Measurements from ENCODE around the gene PLVAP. TPM values are rescaled to one million over a fixed set of nuclear protein-coding genes. Genes with fewer than 3 reads are reported as not detected.

The PLVAP gene
- total RNA-seq, 1 experiment from 2014 or later: 0.08 TPM

DNA sequence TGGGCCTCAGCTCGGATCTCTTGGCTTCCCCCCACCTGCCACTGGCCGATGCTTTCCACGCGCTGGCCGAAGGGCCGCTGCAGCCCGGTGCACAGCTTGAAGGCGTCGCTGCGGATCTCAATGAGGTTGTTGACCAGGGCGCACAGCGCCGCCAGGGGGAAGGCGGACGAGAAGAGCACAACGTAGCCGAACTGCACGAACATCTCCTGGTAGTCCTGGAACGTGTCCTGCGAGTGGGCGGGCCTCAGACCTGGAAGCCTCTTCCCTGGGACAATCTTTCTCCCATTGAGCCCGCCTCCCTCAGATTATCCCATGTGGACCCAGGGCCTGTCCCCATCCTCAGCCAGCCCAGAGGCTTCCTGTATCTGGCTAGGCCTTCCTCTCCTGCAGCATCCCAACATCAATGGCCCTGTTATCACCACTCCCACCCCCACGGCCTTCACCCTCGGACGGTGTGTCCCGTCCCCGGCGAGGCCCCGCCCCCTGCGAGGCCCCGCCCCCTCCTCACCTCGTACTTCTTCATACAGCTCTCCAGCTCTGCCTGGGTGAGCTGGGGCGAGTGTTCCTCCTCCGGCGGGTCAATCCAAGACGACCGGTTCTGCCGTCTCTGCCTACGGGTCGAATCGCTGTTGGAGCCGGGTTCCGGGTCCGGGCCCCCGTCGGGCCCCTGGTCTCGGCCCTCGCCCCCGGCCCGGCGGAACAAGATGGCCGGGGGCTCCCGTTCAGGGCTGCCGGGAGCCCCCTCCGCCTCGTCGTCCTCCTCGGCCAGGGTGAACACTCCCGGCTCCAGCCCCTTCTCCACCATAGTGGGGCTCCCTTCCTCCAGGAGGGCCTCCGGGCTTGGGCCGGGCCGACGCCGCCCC lies 49.3 kb downstream of the PLVAP start:
- TF ChIP-seq, protein P1, sequence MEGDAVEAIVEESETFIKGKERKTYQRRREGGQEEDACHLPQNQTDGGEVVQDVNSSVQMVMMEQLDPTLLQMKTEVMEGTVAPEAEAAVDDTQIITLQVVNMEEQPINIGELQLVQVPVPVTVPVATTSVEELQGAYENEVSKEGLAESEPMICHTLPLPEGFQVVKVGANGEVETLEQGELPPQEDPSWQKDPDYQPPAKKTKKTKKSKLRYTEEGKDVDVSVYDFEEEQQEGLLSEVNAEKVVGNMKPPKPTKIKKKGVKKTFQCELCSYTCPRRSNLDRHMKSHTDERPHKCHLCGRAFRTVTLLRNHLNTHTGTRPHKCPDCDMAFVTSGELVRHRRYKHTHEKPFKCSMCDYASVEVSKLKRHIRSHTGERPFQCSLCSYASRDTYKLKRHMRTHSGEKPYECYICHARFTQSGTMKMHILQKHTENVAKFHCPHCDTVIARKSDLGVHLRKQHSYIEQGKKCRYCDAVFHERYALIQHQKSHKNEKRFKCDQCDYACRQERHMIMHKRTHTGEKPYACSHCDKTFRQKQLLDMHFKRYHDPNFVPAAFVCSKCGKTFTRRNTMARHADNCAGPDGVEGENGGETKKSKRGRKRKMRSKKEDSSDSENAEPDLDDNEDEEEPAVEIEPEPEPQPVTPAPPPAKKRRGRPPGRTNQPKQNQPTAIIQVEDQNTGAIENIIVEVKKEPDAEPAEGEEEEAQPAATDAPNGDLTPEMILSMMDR (IDR thresholded peaks at IDR 0.05): no peak
- TF ChIP-seq, protein P2, sequence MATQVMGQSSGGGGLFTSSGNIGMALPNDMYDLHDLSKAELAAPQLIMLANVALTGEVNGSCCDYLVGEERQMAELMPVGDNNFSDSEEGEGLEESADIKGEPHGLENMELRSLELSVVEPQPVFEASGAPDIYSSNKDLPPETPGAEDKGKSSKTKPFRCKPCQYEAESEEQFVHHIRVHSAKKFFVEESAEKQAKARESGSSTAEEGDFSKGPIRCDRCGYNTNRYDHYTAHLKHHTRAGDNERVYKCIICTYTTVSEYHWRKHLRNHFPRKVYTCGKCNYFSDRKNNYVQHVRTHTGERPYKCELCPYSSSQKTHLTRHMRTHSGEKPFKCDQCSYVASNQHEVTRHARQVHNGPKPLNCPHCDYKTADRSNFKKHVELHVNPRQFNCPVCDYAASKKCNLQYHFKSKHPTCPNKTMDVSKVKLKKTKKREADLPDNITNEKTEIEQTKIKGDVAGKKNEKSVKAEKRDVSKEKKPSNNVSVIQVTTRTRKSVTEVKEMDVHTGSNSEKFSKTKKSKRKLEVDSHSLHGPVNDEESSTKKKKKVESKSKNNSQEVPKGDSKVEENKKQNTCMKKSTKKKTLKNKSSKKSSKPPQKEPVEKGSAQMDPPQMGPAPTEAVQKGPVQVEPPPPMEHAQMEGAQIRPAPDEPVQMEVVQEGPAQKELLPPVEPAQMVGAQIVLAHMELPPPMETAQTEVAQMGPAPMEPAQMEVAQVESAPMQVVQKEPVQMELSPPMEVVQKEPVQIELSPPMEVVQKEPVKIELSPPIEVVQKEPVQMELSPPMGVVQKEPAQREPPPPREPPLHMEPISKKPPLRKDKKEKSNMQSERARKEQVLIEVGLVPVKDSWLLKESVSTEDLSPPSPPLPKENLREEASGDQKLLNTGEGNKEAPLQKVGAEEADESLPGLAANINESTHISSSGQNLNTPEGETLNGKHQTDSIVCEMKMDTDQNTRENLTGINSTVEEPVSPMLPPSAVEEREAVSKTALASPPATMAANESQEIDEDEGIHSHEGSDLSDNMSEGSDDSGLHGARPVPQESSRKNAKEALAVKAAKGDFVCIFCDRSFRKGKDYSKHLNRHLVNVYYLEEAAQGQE (IDR thresholded peaks at IDR 0.05; ENCODE audit: insufficient read depth in 1 of 2, low read depth in 2 of 2, low read length in 1 of 2): no peak
- no peak for TF ChIP-seq SIN3A (IDR thresholded peaks at IDR 0.05; ENCODE audit: borderline replicate concordance, insufficient read depth, low read depth, low read length)
- no peak for TF ChIP-seq POLR2AphosphoS5 (IDR thresholded peaks at IDR 0.05; ENCODE audit: low read depth, low read length)
- no peak for TF ChIP-seq TCF7L2 (IDR thresholded peaks at IDR 0.05; ENCODE audit: low read depth, low read length)
- H3K4me1 ChIP-seq (ENCODE audit: control insufficient read depth, insufficient read depth, low read length): no peaks in the 10 kb centered on the region
- POLR2A ChIA-PET: no interaction called here
- no peaks in the 10 kb centered on the region; the same call in 1 of the 2 replicates for H3K36me3 ChIP-seq (ENCODE audit: control insufficient read depth, insufficient read depth, low read length)
- H3K27me3 ChIP-seq (ENCODE audit: control insufficient read depth, insufficient read depth, low read length): no peaks in the 10 kb centered on the region
- intact Hi-C loops (cut with micrococcal nuclease; ENCODE audit: unreplicated experiment): no loop called here
- BruUV-seq (replicated peaks): no TSS peak
- CTCF ChIA-PET: no interaction called here
- no peaks in the 10 kb centered on the region for H3K9me3 ChIP-seq (ENCODE audit: control insufficient read depth, insufficient read depth, low read depth, low read length)
- no peak overlapping the region for H3K4me3 ChIP-seq (ENCODE audit: low read depth in 2 of 2, low read length in 2 of 2)
- DNase-seq (ENCODE audit: low read depth, low spot score) (no peak), ATAC-seq (peak; percentile 38; the same call in 1 of the 2 replicates)
- H3K27ac ChIP-seq (ENCODE audit: low read length): no peak overlapping the region
- in situ Hi-C loops (cut with HindIII; ENCODE audit: low pct_unique_long_range_greater_than_20kb, low sequenced_read_pairs): no loop called here

DNA sequence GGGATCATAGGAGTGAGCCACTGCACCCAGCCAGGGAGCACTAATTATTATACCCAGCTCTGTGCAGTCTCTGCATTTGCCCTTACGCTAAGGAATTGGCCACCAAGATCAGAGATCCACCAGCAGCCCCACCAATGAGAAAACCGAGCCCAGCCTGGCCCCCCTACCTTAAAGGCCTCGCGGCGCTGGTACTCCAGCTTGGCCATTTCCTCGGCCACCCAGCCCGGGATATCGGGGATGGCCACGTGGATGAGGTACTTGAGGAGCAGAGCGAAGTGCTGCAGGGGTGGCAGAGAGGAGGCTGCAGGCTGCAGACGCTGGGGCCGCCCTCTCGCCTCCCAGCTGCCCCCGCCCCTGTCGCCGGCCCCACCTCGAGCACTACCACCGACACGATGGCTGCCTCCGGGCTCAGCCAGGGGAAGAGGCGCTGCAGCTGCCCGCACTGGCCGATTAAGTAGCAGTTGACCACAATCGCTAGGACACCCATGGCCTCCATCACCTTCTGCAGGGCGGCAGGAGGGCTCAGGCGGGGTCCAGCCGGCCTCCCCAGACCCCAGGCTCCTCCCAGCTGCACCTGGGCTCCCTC lies 50.0 kb downstream of the PLVAP start:
- CTCF ChIA-PET: no interaction called here
- in situ Hi-C loops (cut with HindIII; ENCODE audit: low pct_unique_long_range_greater_than_20kb, low sequenced_read_pairs): no loop called here
- H3K4me3 ChIP-seq (ENCODE audit: low read depth in 2 of 2, low read length in 2 of 2): no peak overlapping the region
- no peak for ATAC-seq
- TF ChIP-seq, protein P1 (IDR thresholded peaks at IDR 0.05): no peak
- TF ChIP-seq TCF7L2 (IDR thresholded peaks at IDR 0.05; ENCODE audit: low read depth, low read length) (no peak), POLR2AphosphoS5 (IDR thresholded peaks at IDR 0.05; ENCODE audit: low read depth, low read length) (no peak), SIN3A (IDR thresholded peaks at IDR 0.05; ENCODE audit: borderline replicate concordance, insufficient read depth, low read depth, low read length) (no peak)
- TF ChIP-seq, protein P2 (IDR thresholded peaks at IDR 0.05; ENCODE audit: insufficient read depth in 1 of 2, low read depth in 2 of 2, low read length in 1 of 2): no peak
- no peaks in the 10 kb centered on the region for H3K9me3 ChIP-seq (ENCODE audit: control insufficient read depth, insufficient read depth, low read depth, low read length)
- POLR2A ChIA-PET: no interaction called here
- BruUV-seq (replicated peaks): no TSS peak
- no peaks in the 10 kb centered on the region; the same call in 1 of the 2 replicates for H3K36me3 ChIP-seq (ENCODE audit: control insufficient read depth, insufficient read depth, low read length)
- no peak for DNase-seq (ENCODE audit: low read depth, low spot score)
- no peaks in the 10 kb centered on the region for H3K4me1 ChIP-seq (ENCODE audit: control insufficient read depth, insufficient read depth, low read length)
- H3K27me3 ChIP-seq (ENCODE audit: control insufficient read depth, insufficient read depth, low read length): no peaks in the 10 kb centered on the region
- intact Hi-C loops (cut with micrococcal nuclease; ENCODE audit: unreplicated experiment): no loop called here
- H3K27ac ChIP-seq (ENCODE audit: low read length): no peak overlapping the region
